Suprapubic skin (tissue), 4 donors: ENCODE measurements around the gene COL20A1. TPM values are rescaled to one million over a fixed set of nuclear protein-coding genes. Genes with fewer than 3 reads are reported as not detected.

ENCODE experiments used
- DNase-seq, 2 donors: peaks; one replicate each; pipeline ENCODE4 v3.0.0-alpha.2; 2019; ENCODE audit warnings: low spot score in 2 of 2
- H3K27ac ChIP-seq: fragments of 200-600 bp; sonication (generic); one replicate; pipeline ENCODE4 v1.5.1; 2019
- H3K27me3 ChIP-seq: fragments of 200-600 bp; sonication (generic); one replicate; pipeline ENCODE4 v1.5.1; 2019
- H3K36me3 ChIP-seq: fragments of 200-600 bp; sonication (generic); one replicate; pipeline ENCODE4 v1.5.1; 2019
- H3K4me1 ChIP-seq: fragments of 200-600 bp; sonication (generic); one replicate; pipeline ENCODE4 v1.5.1; 2019
- H3K4me3 ChIP-seq: fragments of 200-600 bp; sonication (generic); one replicate; pipeline ENCODE4 v1.5.1; 2019; ENCODE audit warnings: mild to moderate bottlenecking
- H3K9me3 ChIP-seq: fragments of 200-600 bp; sonication (generic); one replicate; pipeline ENCODE4 v1.5.1; 2019
- CTCF ChIP-seq, 2 donors: fragments of 200-600 bp in 1 of 2; fragments of 450-650 bp in 1 of 2; sonication (generic) in 1 of 2; IDR thresholded peaks; one replicate each; pipeline ENCODE4 v1.5.1; 2016 to 2019; ENCODE audit warnings: antibody characterized with exemption in 2 of 2, mild to moderate bottlenecking in 1 of 2, moderate library complexity in 1 of 2
- EP300 ChIP-seq: sonication (generic); formaldehyde crosslinking; IDR thresholded peaks from one replicate; pipeline ENCODE4 v1.6.1; 2017; ENCODE audit warnings: antibody characterized with exemption
- POLR2A ChIP-seq, 2 donors: fragments of 450-650 bp; IDR thresholded peaks; one replicate each; pipeline ENCODE4 v1.6.1; 2017; ENCODE audit warnings: antibody characterized with exemption in 2 of 2, mild to moderate bottlenecking in 2 of 2, moderate library complexity in 2 of 2
- POLR2AphosphoS5 ChIP-seq, 3 donors: sonication (generic); formaldehyde crosslinking; IDR thresholded peaks; one replicate each; pipeline ENCODE4 v1.6.1; 2017; ENCODE audit warnings: antibody characterized with exemption in 3 of 3
- WGBS: methylation state at CpG from one replicate; pipeline ENCODE4 v1.1.5; 2018; 5-methylcytosine and 5-hydroxymethylcytosine counted together
- total RNA-seq, 4 donors: library from RNA; depleted of rRNA; stranded (reverse); fragments of >200 nt; gene quantifications; one replicate each; pipeline ENCODE4 v1.1.0, GENCODE V29; 2016

The COL20A1 gene
- total RNA-seq, 4 donors from 2014 or later, result not detected

DNA sequence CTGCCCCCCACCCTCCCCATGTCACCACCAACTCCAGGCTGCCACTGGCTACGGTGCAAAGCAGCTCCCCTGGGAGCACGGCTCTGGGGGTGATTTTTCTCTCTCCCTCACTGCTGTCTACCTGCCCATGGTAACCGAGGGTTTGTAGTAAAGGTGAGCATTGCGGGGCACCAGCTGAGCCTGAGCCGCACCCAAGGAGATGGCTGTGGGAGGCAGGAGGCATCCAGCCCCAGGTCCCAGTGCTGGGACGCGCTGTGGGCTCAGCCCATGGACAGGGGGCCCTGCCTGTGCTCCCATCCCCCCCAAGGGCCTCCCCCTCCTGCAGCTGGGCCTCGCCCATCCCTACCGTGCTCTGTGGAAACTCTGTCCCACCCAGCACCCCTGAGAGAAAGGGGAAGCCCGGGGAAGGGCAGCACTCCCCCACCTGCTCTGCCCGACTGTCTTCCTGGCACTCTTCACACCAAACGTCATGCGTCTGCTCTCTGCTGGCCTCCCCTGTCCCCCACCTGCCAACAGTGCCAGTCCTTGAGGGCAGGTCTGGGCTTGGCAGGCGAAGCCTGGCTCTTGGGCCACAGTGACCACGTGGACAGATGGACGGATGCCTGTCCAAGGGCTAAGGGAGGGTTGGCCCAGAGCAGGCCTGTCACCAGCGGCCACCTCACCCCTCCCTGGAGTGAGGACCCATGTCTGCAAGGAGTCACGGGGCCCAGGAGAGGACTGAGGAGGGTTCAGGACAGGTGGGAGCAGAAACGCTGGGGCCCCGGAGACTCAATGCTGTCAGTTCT, 72.0 kb downstream of the COL20A1 start:
- WGBS, result 63% methylated on average over 10 of the region's 20 CpGs
- no peak for TF ChIP-seq POLR2AphosphoS5 (IDR thresholded peaks at IDR 0.05)
- no peak for TF ChIP-seq CTCF (IDR thresholded peaks at IDR 0.05)
- TF ChIP-seq POLR2A (IDR thresholded peaks at IDR 0.05), result no peak
- no peak for TF ChIP-seq EP300
- Histone ChIP-seq H3K27ac (no peak overlapping the region), H3K4me3 (no peak overlapping the region), H3K4me1 (peaks cover 12% of the 10 kb centered on the region), H3K9me3 (no peaks in the 10 kb centered on the region), H3K27me3 (peaks cover 87% of the 10 kb centered on the region), H3K36me3 (no peaks in the 10 kb centered on the region)
- DNase-seq, result no peak

DNA sequence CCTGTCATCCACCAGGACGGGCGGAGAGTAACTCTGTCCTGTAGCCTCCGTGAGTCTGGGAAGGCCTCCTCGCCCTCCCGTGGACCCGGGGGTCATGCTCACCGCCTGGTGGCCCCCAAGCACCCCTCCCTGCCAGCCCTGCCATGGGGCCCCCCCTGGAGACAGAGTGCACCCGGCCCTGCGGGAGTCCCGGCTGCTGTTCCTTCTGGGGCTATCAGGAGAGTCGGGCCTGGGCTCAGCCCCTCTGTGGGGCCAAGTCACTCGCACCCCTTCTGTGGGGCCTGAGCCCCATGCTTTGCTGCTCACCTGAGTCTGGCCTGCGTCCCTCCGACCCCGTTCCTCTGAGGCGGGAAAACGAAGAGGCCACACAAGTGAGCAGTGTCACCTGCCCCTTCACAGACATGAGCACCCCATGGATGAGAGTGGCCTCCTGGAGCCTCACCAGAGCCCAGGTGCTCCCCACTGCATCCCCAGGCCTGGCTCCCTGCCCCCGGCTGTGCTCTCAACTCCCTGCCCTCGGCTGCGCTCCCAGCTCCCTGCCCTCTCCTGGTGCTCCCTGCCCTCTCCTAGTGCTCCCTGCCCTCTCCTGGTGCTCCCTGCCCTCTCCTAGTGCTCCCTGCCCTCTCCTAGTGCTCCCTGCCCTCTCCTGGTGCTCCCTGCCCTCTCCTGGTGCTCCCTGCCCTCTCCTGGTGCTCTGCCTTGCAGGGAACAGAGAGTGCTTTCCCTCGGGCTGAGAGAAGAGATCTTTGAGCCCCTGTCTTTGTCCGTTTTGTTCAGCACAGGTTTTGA, 72.8 kb downstream of the COL20A1 start:
- 77% methylated on average over 9 of the region's 22 CpGs for WGBS
- DNase-seq, result no peak
- TF ChIP-seq POLR2AphosphoS5 (IDR thresholded peaks at IDR 0.05), result no peak
- TF ChIP-seq POLR2A (IDR thresholded peaks at IDR 0.05), result no peak
- TF ChIP-seq EP300, result no peak
- no peak for TF ChIP-seq CTCF (IDR thresholded peaks at IDR 0.05)
- no peak overlapping the region for H3K4me3 ChIP-seq
- H3K36me3 ChIP-seq, result no peaks in the 10 kb centered on the region
- no peaks in the 10 kb centered on the region for H3K9me3 ChIP-seq
- H3K4me1 ChIP-seq, result peaks cover 4% of the 10 kb centered on the region
- peaks cover 87% of the 10 kb centered on the region for H3K27me3 ChIP-seq
- no peak overlapping the region for H3K27ac ChIP-seq

- H3K27me3 ChIP-seq, result peaks cover 87% of the 10 kb centered on the region
- H3K27ac ChIP-seq, result no peak overlapping the region
- H3K9me3 ChIP-seq, result no peaks in the 10 kb centered on the region
- TF ChIP-seq POLR2A (IDR thresholded peaks at IDR 0.05) (no peak), CTCF (IDR thresholded peaks at IDR 0.05) (no peak), EP300 (no peak), POLR2AphosphoS5 (IDR thresholded peaks at IDR 0.05) (no peak)
- H3K4me3 ChIP-seq, result no peak overlapping the region
- no peaks in the 10 kb centered on the region for H3K36me3 ChIP-seq
- no peaks in the 10 kb centered on the region for H3K4me1 ChIP-seq
- no peak for DNase-seq
- 75% methylated on average over 16 of the region's 30 CpGs for WGBS
Observed at GRCh38 chr20:63366390-63367365, 73.7 kb downstream of the COL20A1 start.

- 69% methylated on average over 8 of the region's 24 CpGs for WGBS
- H3K27ac ChIP-seq, result no peak overlapping the region
- no peak for DNase-seq
Observed at GRCh38 chr20:63367446-63368055, 74.6 kb downstream of the COL20A1 start.

More at GRCh38 chr20:63367446-63368055, 74.6 kb downstream of the COL20A1 start:
- Histone ChIP-seq H3K4me3 (no peak overlapping the region), H3K4me1 (no peaks in the 10 kb centered on the region), H3K27me3 (peaks cover 84% of the 10 kb centered on the region), H3K36me3 (no peaks in the 10 kb centered on the region), H3K9me3 (no peaks in the 10 kb centered on the region)
- TF ChIP-seq POLR2AphosphoS5 (IDR thresholded peaks at IDR 0.05) (no peak), CTCF (IDR thresholded peaks at IDR 0.05) (no peak), POLR2A (IDR thresholded peaks at IDR 0.05) (no peak), EP300 (no peak)
